Panc1 (cell line): ENCODE results near the gene SPATA13.

Experiments used
- CTCF ChIP-seq: fragments of 450-650 bp; IDR thresholded peaks from 2 replicates; pipeline ENCODE4 v1.5.1; 2017; ENCODE audit warnings: mild to moderate bottlenecking
- POLR2AphosphoS5 ChIP-seq: IDR thresholded peaks from 2 replicates; pipeline ENCODE4 v1.6.1; 2012; ENCODE audit warnings: mild to moderate bottlenecking, low read depth, low read length, moderate library complexity

DNA sequence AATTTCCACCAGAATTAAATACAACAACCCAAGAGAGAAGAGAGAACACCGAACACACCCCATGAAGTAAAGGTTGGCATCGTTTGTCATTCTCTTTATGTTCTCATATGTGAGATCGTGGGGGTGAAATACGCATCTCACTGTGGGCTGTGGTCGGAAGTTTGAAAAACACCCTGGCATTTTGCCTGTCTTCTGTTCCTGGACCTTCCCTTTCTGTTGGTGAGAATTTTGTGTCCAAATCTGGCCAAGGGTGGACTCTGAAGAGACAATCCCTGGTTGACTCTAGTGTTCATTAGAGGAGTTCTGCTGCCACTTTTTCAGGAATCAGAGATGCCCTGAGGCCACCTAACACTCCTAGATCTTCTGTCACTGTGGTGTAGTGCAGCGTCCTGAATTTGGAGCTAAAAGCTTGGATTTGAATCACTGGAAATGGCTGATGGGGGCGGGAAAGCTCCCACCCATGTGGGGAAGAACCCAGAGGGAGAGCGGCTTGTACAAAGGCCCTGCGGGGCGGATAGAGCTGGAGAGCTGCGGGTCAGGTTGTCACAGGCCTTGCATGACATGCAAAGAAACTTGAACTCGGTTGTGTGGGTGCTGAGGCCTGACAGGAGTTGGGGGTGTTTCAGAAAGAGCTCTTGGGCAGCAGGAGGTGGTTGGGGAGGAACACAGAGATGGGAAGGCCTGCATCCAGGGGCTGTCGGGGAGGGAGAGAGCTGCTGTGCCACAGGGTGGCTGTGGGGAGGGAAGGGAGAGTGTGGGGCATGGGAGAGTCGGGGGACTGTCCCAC is 11.1 kb upstream of the SPATA13 start:
- no peak for TF ChIP-seq CTCF
- no peak for TF ChIP-seq POLR2AphosphoS5
